HG02870 (cell line): ENCODE results near the gene RIF1.

Experiments used
- ATAC-seq: cut with Tn5 transposase; IDR thresholded peaks from one replicate; pipeline ENCODE4 v1.9.1; 2021; ENCODE audit warnings: mild to moderate bottlenecking, moderate library complexity; ENCODE audit not compliant: unreplicated experiment

The RIF1 gene

GRCh38 chr2:151409601-151410484, at the start of gene RIF1:
RIF1 (plus strand) TSS chr2:151409902; CDS start chr2:151410424, 522 bp downstream.
- peak; percentile 91 for ATAC-seq

- ATAC-seq = no peak
These were observed 47.9 kb upstream of the RIF1 start for GRCh38 chr2:151361674-151362370.

- peak; percentile 73 for ATAC-seq
These were observed 46.0 kb upstream of the RIF1 start for GRCh38 chr2:151363709-151364108.

GRCh38 chr2:151367571-151367970, 42.1 kb upstream of the RIF1 start:
- ATAC-seq = no peak

GRCh38 chr2:151374436-151374835, 35.3 kb upstream of the RIF1 start:
- ATAC-seq = peak; percentile 99

- no peak for ATAC-seq
These were observed 30.5 kb upstream of the RIF1 start for GRCh38 chr2:151379169-151379568.

GRCh38 chr2:151380580-151381235, 29.0 kb upstream of the RIF1 start:
- ATAC-seq = no peak

- ATAC-seq = no peak
These were observed 28.4 kb upstream of the RIF1 start for GRCh38 chr2:151381266-151381665.

- no peak for ATAC-seq
These were observed 21.7 kb upstream of the RIF1 start for GRCh38 chr2:151388011-151388410.

GRCh38 chr2:151391436-151391835, 18.3 kb upstream of the RIF1 start:
- ATAC-seq = no peak

GRCh38 chr2:151394509-151394908, 15.2 kb upstream of the RIF1 start:
- no peak for ATAC-seq

GRCh38 chr2:151395509-151396374, 14.0 kb upstream of the RIF1 start:
- no peak for ATAC-seq

GRCh38 chr2:151399981-151400380, 9.7 kb upstream of the RIF1 start:
- ATAC-seq = no peak

GRCh38 chr2:151401149-151401548, 8.6 kb upstream of the RIF1 start:
- no peak for ATAC-seq

- ATAC-seq = no peak
These were observed 5.8 kb upstream of the RIF1 start for GRCh38 chr2:151403914-151404313.

GRCh38 chr2:151405376-151405775, 4.3 kb upstream of the RIF1 start:
- no peak for ATAC-seq

- ATAC-seq = no peak
These were observed 2.4 kb upstream of the RIF1 start for GRCh38 chr2:151407281-151407680.

- ATAC-seq = no peak
These were observed 708 bp upstream of the RIF1 start for GRCh38 chr2:151408788-151409600.

- ATAC-seq = peak; percentile 34
These were observed 758 bp downstream of the RIF1 start for GRCh38 chr2:151410485-151410834.

- no peak for ATAC-seq
These were observed 7.9 kb downstream of the RIF1 start for GRCh38 chr2:151417650-151418049.
